OCI-LY7 (cell line): ENCODE measurements around the gene GBE1. TPM values are rescaled to one million over a fixed set of nuclear protein-coding genes. Genes with fewer than 3 reads are reported as not detected.
"Not testable (repeated sequence)": the region's sequence is repeated elsewhere in the genome, so short reads cannot be mapped to it uniquely, and the experiment has no call there.

Experiments used
- BruUV-seq: library from RNA; stranded (reverse); fragments of 400-500 nt; replicated peaks from 2 replicates; lab custom pipeline; 2021; lab: Mats Ljungman, UMichigan
- CTCF ChIA-PET: fragments of 300-600 bp; sonication (Branson Sonifier 250); formaldehyde crosslinking; loops from one replicate; lab custom pipeline; 2022; ENCODE audit warnings: antibody characterized with exemption; ENCODE audit not compliant: unreplicated experiment; lab: Charles Lee
- POLR2A ChIA-PET: fragments of 300-600 bp; sonication (Branson Sonifier 250); formaldehyde crosslinking; loops from one replicate; lab custom pipeline; 2022; ENCODE audit warnings: antibody characterized with exemption; lab: Charles Lee
- DNase-seq: peaks from one replicate; pipeline ENCODE4 v3.0.0-alpha.2; 2015; ENCODE audit warnings: low spot score
- H2AFZ ChIP-seq: fragments of 200-600 bp; sonication (generic), shearing (Covaris generic); 2 replicates; pipeline ENCODE4 v1.6.1; 2014; ENCODE audit warnings: mild to moderate bottlenecking, antibody characterized with exemption, low read length, moderate library complexity
- H3K27ac ChIP-seq: fragments of 200-600 bp; sonication (generic); 2 replicates; pipeline ENCODE4 v1.5.1; 2014; ENCODE audit warnings: mixed run types, low read depth, mild to moderate bottlenecking, moderate library complexity, low read length, inconsistent platforms; ENCODE audit not compliant: poor library complexity, severe bottlenecking
- H3K36me3 ChIP-seq: fragments of 200-600 bp; sonication (generic); 2 replicates; pipeline ENCODE4 v1.6.1; 2014; ENCODE audit warnings: mild to moderate bottlenecking, antibody characterized with exemption, low read length, moderate library complexity, mixed read lengths; ENCODE audit not compliant: insufficient read depth
- H3K4me1 ChIP-seq: fragments of 200-600 bp; sonication (generic); 2 replicates; pipeline ENCODE4 v1.5.1; 2014; ENCODE audit warnings: mild to moderate bottlenecking, low read length; ENCODE audit not compliant: insufficient read depth, poor library complexity, severe bottlenecking
- H3K4me2 ChIP-seq: fragments of 200-600 bp; sonication (generic); 2 replicates; pipeline ENCODE4 v1.6.1; 2014; ENCODE audit warnings: mild to moderate bottlenecking, low read length
- H3K4me3 ChIP-seq: fragments of 200-600 bp; sonication (generic); 2 replicates; pipeline ENCODE4 v1.5.1; 2014; ENCODE audit warnings: mild to moderate bottlenecking, low read depth, low read length; ENCODE audit not compliant: poor library complexity, severe bottlenecking
- H3K79me2 ChIP-seq: fragments of 200-600 bp; sonication (generic); 2 replicates; pipeline ENCODE4 v1.6.1; 2016; ENCODE audit warnings: low read depth, mild to moderate bottlenecking, low read length, moderate library complexity, mixed read lengths; ENCODE audit not compliant: insufficient read depth
- H3K9me2 ChIP-seq: fragments of 200-600 bp; sonication (generic); 2 replicates; pipeline ENCODE4 v1.6.1; 2016; ENCODE audit warnings: mild to moderate bottlenecking, low read length, mixed read lengths; ENCODE audit not compliant: insufficient read depth
- H3K9me3 ChIP-seq: fragments of 200-600 bp; sonication (generic); 2 replicates; pipeline ENCODE4 v1.6.1; 2014; ENCODE audit warnings: mild to moderate bottlenecking, mixed run types, low read length, mixed read lengths
- H4K20me1 ChIP-seq: fragments of 200-600 bp; sonication (generic); 2 replicates; pipeline ENCODE4 v1.6.1; 2014; ENCODE audit warnings: mild to moderate bottlenecking, antibody characterized with exemption, low read length, moderate library complexity, mixed read lengths; ENCODE audit not compliant: insufficient read depth
- EZH2phosphoT487 ChIP-seq: fragments of 200-600 bp; sonication (generic); IDR thresholded peaks from 2 replicates; pipeline ENCODE4 v1.6.1; 2018; ENCODE audit warnings: low read depth, borderline replicate concordance, mild to moderate bottlenecking, mixed run types, antibody characterized with exemption, low read length, moderate library complexity, mixed read lengths
- intact Hi-C: fragments of 100-400 bp; cut with micrococcal nuclease; formaldehyde crosslinking; loops from one replicate; pipeline ENCODE4 v1.10.0; 2022; ENCODE audit not compliant: unreplicated experiment
- total RNA-seq, 2 experiments: library from RNA; depleted of rRNA in 1 of 2; stranded (reverse); fragments of >200 nt in 1 of 2; shearing (Covaris generic) in 1 of 2; gene quantifications; 2 replicates each; pipeline ENCODE4 v1.2.3, GENCODE V29; 2014 to 2022
- TF ChIP-seq, protein P1 (sequence below): fragments of 200-600 bp; sonication (generic); conservative IDR thresholded peaks from 2 replicates; pipeline ENCODE4 v1.5.1; 2014; ENCODE audit warnings: mild to moderate bottlenecking, antibody characterized with exemption, low read length, moderate library complexity, mixed read lengths

GBE1 gene
- total RNA-seq, 2 experiments from 2014 or later, result 10.7 to 24.4 TPM

DNA sequence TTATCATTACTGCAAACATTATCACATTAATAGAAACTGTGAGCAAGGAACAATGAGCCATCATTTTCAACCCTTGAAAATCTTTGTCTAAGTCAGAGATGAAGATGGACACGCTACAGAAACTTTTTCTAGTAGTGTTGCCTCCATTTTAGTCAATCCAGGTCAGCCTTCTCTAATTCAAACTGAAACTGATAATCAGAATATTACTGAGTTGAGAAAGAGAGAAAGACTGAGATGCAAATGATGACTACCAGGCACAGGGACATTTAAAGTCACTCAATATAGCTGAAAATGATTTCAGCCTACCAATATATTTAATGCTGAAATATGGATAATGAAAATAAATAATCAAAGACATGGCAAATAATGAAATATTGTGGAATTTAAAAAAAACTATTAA, 261.4 kb downstream of the GBE1 start:
- Histone ChIP-seq H3K79me2 (no peaks in the 10 kb centered on the region), H3K9me3 (no peaks in the 10 kb centered on the region), H3K36me3 (no peaks in the 10 kb centered on the region), H3K4me2 (no peak overlapping the region), H4K20me1 (no peaks in the 10 kb centered on the region), H3K9me2 (no peaks in the 10 kb centered on the region), H2AFZ (no peak overlapping the region), H3K4me1 (no peaks in the 10 kb centered on the region), H3K4me3 (no peak overlapping the region), H3K27ac (no peak overlapping the region)
- intact Hi-C loops, result no loop called here
- BruUV-seq, result no TSS peak
- TF ChIP-seq, protein P1, sequence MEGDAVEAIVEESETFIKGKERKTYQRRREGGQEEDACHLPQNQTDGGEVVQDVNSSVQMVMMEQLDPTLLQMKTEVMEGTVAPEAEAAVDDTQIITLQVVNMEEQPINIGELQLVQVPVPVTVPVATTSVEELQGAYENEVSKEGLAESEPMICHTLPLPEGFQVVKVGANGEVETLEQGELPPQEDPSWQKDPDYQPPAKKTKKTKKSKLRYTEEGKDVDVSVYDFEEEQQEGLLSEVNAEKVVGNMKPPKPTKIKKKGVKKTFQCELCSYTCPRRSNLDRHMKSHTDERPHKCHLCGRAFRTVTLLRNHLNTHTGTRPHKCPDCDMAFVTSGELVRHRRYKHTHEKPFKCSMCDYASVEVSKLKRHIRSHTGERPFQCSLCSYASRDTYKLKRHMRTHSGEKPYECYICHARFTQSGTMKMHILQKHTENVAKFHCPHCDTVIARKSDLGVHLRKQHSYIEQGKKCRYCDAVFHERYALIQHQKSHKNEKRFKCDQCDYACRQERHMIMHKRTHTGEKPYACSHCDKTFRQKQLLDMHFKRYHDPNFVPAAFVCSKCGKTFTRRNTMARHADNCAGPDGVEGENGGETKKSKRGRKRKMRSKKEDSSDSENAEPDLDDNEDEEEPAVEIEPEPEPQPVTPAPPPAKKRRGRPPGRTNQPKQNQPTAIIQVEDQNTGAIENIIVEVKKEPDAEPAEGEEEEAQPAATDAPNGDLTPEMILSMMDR, result no peak
- no peak for TF ChIP-seq EZH2phosphoT487
- DNase-seq, result no peak
- ChIA-PET POLR2A (no interaction called here), CTCF (no interaction called here)

DNA sequence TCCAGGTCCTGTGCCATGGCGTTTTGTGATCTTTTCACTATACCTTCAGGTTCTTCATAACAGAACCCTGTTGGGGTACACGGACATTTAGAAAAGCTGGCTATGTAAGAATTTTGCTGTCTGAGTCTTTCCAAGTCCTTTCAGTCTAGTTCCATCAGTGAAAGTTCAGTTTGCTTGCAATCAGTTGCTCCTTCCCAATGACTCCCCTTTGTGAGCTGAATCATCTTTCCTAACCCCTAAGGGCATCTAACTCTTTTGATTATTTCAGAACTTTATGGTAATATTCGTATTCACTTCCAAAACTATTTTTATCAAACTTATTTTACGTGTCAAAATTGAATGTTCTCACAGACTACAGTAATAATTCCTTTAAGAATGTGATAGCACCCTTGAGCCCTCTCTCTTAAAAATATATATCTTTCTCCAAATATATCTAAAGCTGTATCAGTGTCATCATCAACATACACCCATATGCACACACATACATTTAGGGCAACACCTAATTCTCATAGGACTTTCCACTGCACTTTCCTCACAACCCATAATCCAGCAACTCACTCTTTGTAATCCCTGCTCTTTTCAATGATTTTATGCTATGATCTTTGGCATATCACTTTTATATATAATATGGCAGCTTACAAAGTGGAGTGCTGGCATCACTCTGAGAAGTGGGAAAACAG, 263.7 kb downstream of the GBE1 start:
- ChIA-PET POLR2A (no interaction called here), CTCF (no interaction called here)
- H2AFZ ChIP-seq, result no peak overlapping the region
- H3K36me3 ChIP-seq, result no peaks in the 10 kb centered on the region
- H3K4me2 ChIP-seq, result no peak overlapping the region
- no peaks in the 10 kb centered on the region for H3K9me3 ChIP-seq
- H3K27ac ChIP-seq, result no peak overlapping the region
- no peak overlapping the region for H3K4me3 ChIP-seq
- TF ChIP-seq EZH2phosphoT487, result no peak
- TF ChIP-seq, protein P1, result no peak
- H3K9me2 ChIP-seq, result no peaks in the 10 kb centered on the region
- no peaks in the 10 kb centered on the region for H3K79me2 ChIP-seq
- H3K4me1 ChIP-seq, result no peaks in the 10 kb centered on the region
- H4K20me1 ChIP-seq, result no peaks in the 10 kb centered on the region
- no TSS peak for BruUV-seq
- DNase-seq, result no peak
- intact Hi-C loops, result loop anchor here (10.0 kb wide), 1 partner anchor 267 kb away; the partner anchor contains the start of gene GBE1

DNA sequence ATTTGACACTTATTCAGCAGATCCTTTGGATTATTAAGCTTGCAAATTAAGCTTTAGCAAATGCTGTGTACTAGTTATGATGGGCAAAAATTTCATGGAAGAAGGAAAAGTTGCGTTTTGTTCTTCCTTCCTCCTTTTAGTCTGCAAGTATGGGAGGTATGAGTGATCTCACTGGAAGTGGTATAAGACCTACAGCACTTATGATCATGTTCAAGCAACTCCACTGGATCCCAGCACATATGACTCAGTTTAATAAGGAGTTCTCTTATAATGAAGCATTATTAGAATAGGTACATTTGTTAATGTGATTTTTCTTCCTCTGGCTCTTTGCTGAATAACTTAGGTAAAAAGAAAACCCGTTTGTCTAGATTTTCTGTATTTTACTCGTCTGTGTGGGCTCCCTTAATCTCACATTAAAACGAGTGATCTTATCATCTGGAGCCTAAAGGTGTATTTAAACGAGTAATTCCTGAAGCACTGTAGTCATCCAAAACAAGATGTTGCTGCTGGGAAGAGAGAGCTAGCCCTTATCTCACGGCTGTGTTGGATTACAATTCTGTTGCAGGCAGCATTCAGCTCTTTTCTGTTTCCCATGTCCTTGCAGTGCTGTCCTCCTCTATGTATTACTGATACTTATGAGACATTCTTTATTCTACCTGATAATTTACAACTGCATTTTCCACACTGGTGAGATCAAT, 264.9 kb downstream of the GBE1 start:
- intact Hi-C loops, result loop anchor here (10.0 kb wide), 1 partner anchor 268 kb away; the partner anchor contains the start of gene GBE1
- BruUV-seq, result no TSS peak
- Histone ChIP-seq H3K27ac (no peak overlapping the region), H4K20me1 (no peaks in the 10 kb centered on the region), H3K9me3 (no peaks in the 10 kb centered on the region), H3K9me2 (no peaks in the 10 kb centered on the region), H3K36me3 (no peaks in the 10 kb centered on the region), H3K4me2 (no peak overlapping the region), H3K4me3 (no peak overlapping the region), H3K4me1 (no peaks in the 10 kb centered on the region), H2AFZ (no peak overlapping the region), H3K79me2 (no peaks in the 10 kb centered on the region)
- CTCF ChIA-PET, result no interaction called here
- DNase-seq, result no peak
- TF ChIP-seq, protein P1, result no peak
- no peak for TF ChIP-seq EZH2phosphoT487
- POLR2A ChIA-PET, result interaction anchor here (0.6 kb wide), 1 partner anchor 809 kb away, joined by 4 read pairs; no protein-coding TSS in a partner anchor

DNA sequence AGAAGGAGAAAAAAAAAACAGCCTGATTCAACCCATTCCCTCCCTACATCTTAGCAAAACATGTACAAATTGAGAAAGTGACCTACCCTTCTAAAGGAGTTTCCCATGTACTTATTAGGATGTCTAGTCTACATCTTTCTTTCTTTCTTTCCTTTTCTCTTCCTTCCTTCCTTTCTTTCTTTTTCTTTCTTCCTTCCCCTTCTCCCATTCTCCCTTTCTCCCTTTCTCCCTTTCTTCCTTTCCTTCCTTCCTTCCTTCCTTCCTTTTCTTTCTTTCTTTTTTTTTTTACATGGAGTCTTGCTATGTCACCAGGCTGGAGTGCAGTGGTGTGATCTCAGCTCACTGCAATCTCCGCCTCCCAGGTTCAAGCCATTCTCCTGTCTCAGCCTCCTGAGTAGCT, 269.0 kb downstream of the GBE1 start:
- H3K27ac ChIP-seq, H3K9me3 ChIP-seq, H3K4me3 ChIP-seq, H3K36me3 ChIP-seq, H3K79me2 ChIP-seq, DNase-seq, BruUV-seq, H3K4me1 ChIP-seq, H3K9me2 ChIP-seq, H3K4me2 ChIP-seq, H2AFZ ChIP-seq, CTCF ChIA-PET, H4K20me1 ChIP-seq: not testable (repeated sequence)
- POLR2A ChIA-PET, result interaction anchor here (0.6 to 0.7 kb wide), 2 partner anchors 1015 to 1090 kb away, joined by 4 read pairs; no protein-coding TSS in a partner anchor
- intact Hi-C loops, result loop anchor here (10.0 kb wide), 1 partner anchor 272 kb away; the partner anchor contains the start of gene GBE1
